Hematopoietic multipotent progenitor cell (in vitro differentiated cells): ENCODE data around the gene METTL24. TPM values are rescaled to one million over a fixed set of nuclear protein-coding genes. Genes with fewer than 3 reads are reported as not detected.
"Not testable (repeated sequence)": the region's sequence is repeated elsewhere in the genome, so short reads cannot be mapped to it uniquely, and the experiment has no call there.

Experiments used
- DNase-seq, 3 donors: peaks; one replicate each; pipeline ENCODE4 v3.0.0-alpha.2; 2011 to 2015; ENCODE audit warnings: low read depth in 2 of 3, low spot score in 2 of 3
- total RNA-seq: library from RNA; depleted of rRNA; stranded (reverse); fragments of >200 nt; gene quantifications from one replicate; pipeline ENCODE4 v1.2.3, GENCODE V29; 2012

The METTL24 gene
- total RNA-seq, 1 donor, result 3.0 TPM

- DNase-seq, result no peak
Observed at GRCh38 chr6:110318971-110319370, 39.2 kb downstream of the METTL24 start.

- DNase-seq, result no peak
Observed at GRCh38 chr6:110317646-110318045, 40.5 kb downstream of the METTL24 start.

DNA sequence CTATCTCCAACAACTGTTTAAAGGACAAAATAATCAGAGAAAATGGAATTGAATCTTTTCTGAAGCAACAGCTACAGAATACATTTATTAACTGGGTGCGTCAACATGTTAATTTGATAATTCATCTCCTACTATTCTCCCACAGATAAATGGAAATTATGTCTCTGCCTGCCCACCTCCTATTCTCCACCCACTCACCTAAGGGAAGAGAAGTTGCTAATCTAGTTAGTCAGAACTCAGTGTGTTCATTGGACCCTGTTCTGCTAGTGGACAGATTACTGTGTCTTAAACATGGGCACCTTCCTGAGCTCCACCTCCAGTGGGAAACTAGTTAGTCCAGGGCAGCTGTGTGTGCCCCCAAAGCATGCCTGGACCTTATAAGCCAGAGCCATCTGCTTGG is 41.0 kb downstream of the METTL24 start:
- DNase-seq, result no peak

DNA sequence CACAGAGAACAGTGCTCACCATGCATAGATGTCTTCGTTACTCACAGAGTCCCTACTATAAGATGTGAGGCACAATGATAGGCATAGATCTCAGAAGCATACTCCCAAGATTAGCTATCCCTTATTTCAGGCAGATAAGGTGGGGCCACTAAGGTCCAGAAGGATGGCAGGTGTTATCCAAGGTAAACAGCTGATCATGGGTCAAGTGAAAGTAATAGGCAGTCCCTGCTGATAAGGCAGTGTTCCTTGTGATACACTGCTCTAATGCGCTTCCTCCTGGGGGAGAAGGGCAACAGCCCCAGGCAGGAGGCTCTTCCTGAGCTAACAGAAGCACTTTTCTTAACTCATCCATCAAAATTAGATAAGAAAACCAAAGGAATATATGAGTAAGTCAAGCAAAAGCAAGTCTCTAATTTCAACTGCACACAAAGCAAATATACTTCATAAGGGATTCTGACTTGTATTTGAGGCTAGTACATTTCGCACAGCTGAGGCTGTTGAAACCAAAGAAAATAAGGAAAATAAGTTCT is 42.2 kb downstream of the METTL24 start:
- no peak for DNase-seq

DNA sequence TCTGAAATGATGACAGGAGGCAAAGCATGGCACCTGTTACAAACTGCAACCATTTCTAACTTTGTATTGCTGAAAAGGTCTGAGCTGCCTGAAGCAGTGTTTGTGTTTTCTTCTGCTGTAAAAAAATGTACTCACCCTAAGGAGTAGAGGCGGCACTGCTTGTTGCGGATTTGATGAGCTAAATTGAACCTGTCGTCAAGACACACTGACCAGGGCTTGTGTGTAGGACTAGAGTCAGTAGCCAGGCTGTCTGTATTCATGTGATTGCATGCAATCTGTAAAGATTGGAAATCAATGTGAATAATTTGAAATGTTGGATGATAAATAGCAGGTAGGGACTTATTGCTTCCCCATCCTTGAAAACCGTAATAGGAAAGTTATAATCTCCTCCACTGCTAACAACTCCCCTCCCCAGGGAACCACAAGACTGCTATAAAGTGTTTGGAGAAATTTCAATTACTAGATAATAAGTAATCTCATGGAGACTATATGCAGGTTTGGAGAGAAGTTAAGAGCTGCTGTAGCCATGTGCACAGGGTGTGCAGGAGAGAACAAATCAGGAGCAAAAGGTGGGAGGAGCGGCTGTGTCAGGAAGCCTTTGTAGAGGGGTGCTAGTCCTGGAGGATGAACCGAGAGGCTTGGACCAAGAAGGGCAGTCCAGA is 42.8 kb downstream of the METTL24 start:
- DNase-seq, result no peak

DNA sequence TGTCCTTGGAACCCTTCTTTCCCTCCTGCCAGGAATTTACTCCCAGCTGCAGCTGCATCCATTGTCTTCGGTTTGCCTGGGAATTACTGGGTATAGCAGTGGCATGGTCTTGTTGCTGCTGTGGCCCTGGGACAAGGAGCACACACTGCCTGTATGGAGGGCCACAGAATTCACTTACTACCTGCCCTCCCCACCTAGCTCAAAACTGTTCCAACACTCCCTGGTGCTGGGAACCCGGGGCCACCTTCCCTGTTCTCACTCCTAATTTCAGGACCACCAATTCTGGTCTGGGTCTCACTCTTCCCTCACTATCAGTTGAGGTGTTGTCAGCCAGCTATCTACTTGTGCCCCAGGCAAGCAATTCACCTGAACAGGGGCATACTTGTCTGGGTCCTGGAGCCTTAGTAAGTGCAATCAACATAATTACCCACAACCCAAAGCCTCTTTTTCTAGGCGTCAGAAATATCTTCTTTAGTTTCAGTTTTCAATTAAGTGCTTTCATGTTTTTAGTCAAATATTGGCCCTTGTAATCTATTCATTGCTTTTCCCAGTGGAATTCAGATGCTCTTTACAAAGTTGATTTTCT is 47.2 kb downstream of the METTL24 start:
- DNase-seq, result no peak

- DNase-seq, result not testable (repeated sequence)
Observed at GRCh38 chr6:110309432-110309831, 48.7 kb downstream of the METTL24 start.

GRCh38 chr6:110307368-110307767 is 50.8 kb downstream of the METTL24 start:
- no peak for DNase-seq

DNA sequence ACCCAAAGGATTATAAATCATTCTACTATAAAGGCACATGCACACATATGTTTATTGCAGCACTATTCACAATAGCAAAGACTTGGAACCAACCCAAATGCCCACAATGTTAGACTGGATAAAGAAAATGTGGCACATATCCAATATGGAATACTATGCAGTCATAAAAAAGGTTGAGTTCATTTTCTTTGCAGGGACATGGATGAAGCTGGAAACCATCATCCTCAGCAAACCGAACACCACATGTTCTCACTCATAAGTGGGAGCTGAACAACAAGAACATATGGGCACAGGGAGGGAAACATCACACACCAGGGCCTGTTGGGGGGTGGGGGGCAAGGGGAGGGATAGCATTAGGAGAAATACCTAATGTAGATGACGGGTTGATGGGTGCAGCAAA is 52.3 kb downstream of the METTL24 start:
- DNase-seq, result not testable (repeated sequence)

DNA sequence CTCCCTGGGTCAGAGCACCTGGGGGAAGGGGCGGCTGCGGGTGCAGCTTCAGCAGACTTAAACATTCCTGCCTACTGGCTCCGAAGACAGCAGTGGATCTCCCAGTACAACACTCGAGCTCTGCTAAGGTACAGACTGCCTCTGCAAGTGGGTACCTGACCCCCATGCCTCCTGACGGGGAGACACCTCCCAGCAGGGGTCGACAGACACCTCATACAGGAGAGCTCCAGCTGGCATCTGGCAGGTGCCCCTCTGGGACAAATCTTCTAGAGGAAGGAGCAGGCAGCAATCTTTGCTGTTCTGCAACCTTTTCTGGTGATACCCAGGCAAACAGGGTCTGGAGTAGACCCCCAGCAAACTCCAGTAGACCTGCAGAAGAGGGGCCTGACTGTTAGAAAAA is 54.5 kb downstream of the METTL24 start:
- not testable (repeated sequence) for DNase-seq

GRCh38 chr6:110298916-110299315 is 59.2 kb downstream of the METTL24 start:
- DNase-seq, result no peak

GRCh38 chr6:110298411-110298810 is 59.7 kb downstream of the METTL24 start:
- DNase-seq, result no peak

GRCh38 chr6:110296241-110297025 is 61.7 kb downstream of the METTL24 start:
- peak in 2 of 3 donors; percentile 30 to 86 for DNase-seq

DNA sequence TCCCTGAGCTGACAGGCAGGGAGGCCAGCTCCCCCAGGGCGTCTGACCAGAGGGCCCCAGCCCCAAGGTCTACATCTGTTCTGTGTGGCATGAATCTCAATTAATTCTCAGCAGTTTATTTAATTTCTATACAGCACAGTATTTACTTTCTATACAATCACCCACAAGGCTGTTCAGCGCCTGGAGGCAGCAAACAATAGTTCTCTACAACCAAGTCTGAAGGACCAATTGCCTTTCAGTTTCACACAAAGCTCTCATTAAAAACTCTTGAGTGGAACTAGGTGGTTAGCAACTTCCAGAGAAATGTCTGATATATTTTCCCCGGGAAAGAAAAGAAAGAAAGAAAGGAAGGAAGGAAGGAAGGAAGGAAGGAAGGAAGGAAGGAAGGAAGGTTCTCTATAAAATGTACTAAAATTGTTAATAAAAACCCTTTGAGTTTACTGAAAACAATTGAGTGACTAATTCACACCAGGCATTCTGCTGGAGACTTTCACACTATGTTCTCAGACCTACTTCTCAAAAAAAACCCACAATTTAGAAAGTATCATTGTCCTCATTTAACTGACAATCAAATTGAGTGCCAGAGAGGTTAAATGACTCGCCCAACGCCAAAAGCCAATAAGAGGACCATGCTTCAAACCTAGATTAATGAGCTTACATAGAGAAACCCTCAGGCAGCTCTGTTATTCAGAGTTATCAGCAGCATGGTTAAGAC is 62.5 kb downstream of the METTL24 start:
- peak in 1 of 3 donors; percentile 19 for DNase-seq

DNA sequence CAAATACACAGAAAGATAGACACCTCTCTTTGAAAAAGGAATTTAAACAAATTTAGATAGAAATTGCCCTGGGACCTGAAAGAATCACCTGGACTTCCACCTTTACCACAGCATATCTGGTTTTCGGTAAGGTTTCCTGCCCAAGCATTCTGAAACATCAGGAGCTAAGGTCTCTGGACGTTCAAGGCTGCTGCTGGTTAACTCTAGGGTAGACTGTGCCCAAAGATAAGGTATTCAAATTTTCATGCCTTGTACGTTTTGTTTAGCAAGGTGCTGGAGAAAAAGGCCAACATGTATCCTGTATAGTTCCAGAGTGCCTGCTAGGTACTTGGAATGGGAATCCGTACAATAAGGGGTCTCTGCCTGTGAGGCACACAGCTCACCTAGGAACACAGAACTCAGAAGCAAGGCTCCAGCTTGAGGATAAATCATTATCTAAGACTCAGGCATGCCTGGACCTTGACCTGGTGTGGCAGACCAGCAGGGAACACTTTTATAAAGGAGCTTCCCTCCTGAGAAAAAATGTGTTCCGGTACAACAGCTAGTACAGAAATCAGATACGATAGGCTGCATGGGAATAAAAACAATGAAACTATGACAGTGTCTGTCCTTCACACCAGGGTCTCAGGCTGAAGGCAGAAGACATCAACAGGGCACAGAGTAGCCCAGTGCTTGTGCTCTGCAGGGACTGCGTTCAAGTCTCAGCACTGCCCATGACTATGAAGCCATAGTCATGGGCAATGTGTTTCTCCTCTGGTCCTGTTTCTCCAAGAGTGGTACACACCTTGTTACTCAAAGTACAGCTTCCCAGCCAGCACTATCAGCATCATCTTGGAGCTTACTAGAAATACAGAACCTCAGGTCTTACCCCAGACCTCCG is 70.4 kb downstream of the METTL24 start:
- no peak for DNase-seq

DNA sequence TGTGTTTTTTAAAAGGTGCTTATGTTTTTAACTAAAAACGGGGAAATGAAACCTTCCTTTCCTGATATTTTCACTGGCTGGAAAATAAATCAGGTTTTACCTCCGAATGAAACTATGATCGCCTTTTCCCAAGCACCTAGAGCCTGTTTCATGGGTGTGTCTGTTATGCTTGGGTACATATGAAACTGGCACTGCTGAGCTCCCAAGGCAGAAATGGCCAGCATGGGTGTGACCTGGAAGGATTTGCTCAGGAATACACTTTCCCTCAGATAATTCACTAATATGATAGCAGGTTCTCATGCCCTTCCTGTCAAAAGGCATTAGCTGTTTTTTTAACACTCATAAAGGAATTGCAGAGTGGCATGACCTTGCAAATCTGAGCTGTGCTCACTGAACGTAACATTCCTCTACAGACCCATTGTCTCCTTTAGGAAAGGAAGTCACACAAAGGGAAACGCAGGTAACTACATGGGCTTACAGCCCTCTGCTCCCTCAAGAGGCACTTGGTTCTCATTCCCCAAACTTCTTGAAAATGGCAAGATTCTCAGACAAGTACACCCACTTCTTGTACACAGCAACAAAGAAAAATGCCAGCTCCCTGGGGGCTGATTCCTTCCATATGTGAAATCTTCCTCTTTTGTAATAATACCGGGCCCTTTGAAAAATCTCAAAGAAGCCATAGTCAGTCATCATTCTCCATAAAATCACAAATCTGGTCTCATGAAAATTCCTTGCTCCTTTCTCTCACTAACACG is 72.7 kb downstream of the METTL24 start:
- no peak for DNase-seq

GRCh38 chr6:110284855-110285254 is 73.3 kb downstream of the METTL24 start:
- no peak for DNase-seq

DNA sequence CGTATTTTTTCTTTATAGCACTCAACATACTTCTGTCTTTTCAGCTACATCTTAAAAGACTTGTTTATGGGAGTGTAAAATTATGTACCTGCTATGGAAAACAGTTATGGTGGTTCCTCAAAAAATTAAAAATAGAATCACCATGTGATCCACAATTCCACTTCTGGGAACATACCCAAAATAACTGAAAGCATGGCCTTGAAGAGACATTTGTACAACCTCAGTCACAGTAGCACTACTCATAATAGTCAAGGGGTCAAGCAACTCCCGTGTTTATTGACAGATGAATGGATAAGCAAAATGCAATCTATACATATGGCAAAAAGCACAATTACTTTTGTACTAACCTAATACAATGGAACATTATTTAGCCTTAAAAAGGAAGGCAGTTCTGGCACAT is 74.5 kb downstream of the METTL24 start:
- DNase-seq, result no peak

GRCh38 chr6:110282412-110282811 is 75.7 kb downstream of the METTL24 start:
- no peak for DNase-seq
